ENCODE data around the gene IL1RL1.

IL1RL1 gene

DNA sequence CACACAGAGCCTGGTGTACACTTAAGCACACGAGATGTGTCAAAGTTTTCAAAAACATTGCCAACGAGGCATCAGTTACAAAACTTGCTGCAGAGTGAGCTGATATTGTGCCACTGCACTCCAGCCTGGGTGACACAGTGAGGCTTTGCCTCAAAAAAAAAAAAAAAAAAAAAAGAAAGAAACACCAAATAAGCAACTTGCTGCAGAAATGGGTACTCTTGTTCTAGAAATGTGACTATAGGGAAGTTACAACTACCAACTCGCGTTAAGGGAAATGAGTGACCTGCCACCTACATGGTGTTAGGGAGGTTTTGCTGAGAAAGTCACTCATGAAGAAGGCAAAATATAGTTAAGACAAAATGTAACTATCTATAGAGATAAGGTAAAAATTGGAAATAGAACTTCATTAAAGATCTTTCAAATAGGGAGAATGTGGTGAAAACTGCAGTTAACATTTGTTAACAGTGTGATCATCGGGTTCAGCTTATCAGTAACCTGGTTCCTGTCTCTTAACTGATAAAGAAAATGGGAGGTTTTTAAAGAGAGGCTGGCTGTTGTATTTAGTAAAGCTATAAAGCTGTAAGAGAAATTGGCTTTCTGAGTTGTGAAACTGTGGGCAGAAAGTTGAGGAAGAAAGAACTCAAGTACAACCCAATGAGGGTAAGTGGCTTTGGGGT, at the start of gene IL1RL1:
Gene IL1RL1, plus strand, starts transcription at position 600 of the 677 bp plus-strand sequence. CDS start 26,702 bp downstream, outside the sequence.
- DNase-seq, result no peak

DNA sequence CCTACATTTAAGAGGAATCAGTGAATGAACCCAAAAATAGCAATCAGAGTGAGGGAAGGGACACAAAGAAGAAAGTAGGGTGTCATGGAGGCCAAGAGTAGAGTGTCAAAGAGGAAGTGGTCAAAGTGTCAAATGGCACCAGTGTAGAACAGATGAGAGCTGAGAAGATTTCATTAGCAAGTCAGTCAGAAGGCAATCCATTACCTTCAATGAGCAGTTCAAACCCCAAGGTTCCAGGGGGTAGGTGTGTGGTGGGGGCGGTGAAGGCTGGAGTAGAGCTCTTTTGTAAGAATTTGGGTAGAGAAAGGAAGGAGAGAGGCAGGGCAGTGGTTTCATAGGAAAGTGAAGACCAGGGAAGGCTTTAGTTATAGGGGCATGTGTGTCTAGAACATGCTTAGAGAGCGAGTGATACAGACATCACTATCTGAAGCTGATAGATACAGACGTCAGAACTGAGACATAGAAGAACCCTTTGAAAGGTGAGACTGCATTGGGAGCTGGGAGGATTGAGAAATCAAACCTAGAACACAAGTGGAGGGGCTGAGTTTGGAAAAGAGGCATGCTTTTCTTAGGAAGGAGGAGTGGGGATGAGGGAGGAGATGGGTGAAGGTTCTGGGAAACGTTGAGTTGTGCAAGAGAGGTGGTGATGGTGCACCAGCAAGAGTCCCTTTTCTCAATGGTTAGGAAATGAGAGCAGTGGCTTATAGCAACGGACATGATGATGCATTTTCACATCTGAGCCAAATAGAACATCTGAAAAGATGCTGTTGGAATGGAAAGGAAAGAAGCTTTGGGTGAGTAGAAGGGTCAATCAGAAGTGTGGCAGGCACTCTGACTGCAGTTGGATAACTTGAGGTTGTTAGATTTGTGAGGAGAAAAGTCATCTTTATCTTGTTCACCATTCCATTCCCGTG, 48.9 kb upstream of the IL1RL1 start:
- no peak for DNase-seq

DNA sequence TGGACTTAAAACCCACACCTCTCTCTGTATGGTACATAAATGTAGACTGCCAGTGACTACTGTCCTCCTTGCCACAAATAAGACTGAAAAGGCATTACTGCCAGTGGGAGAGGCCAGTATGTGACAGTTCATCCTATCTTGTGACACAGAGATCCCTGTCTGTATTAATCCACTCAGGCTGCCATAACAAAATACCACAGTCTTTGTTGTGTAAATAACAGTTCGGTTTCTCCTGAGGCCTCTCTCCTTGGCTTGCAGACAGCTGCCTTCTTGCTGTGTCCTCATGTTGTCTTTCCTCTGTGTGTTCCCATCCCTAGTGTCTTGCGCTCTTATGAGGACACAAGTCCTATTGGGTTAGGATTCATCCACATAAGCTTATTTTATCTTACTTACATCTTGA, 46.4 kb upstream of the IL1RL1 start:
- DNase-seq, result no peak

DNA sequence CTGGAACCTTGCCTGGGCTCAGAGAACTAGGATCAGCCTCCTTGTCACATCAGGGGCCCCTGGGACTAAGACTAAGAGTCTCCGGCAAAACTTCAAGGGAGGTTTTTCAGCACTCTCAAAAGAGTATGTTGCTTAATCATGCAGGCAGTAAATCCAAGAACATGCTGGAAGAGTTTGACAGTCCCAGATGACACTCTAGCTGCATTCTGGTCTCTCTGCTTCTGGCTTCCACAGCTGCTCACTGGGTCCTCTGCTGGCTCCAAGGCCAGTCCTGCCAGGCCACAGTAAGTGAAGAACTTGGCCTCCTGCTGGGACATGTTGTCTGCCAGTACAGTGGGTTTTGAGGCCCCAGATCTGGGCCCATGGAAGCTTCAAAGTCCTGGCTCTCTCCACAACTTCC, 45.2 kb upstream of the IL1RL1 start:
- DNase-seq, result no peak

DNA sequence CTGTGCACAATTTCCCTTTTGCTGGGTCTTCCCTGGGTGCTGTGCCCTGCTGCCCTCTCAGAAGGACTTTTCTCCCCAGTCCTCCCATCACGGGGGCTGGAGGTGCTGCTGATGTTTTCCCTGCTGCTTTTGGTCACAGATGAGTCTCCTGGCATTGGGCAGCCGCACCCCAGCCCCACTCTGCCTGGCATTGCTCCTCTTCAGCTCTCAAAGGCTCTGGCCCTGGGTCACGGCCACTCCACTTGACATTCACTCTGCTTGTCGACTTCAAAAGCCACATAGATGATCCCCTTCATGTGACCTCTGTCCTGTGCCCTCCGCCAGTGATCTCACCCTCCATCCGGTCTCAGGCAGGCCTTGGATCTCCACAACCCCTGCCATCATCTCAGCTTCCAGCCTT, 43.6 kb upstream of the IL1RL1 start:
- DNase-seq, result no peak

DNA sequence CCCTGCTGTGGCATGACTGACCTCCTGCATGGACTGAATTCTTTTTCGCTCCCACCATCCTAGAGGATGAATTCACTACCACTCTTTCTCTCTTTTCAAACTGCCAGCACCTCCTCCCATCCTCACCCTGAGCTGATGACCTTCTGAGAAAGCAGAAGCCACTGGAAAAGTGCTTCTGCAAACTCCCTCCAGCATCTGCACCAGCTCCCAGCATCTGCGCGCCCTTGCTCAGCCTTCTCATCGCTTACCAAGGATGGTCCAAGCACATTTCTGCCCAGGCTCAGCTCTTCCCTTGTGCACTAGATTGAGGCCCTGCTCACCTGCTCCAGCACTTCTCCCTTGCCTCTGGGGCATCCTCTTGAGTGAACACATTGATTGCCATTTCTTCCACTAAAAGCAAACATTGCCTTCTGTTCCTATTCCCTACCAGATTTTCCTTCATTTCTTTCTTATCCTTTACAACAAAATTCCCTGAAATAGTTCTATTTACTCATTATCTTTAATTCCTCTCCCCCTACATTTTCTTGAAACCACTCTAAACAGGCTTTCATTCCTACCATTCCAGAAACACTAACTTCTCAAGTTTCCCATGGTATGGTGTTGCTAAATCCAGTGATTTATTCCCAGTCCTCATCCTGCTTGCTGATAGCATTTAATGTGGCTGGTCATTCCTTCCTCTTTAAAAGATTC, 42.7 kb upstream of the IL1RL1 start:
- DNase-seq, result no peak

DNA sequence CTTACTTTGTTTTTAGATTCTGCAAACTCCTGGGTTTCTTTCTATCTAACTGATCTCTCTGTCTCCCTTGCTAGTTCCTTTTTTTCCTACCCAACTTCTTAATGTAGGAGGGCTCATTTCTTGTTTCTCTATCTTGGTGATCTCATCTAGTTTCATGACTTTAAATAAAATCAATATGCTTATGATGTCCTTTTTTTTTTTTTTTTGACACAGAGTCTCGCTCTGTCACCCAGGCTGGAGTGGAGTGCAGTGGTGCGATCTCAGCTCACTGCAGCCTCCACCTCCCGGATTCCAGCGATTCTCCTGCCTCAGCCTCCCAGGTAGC, 42.2 kb upstream of the IL1RL1 start:
- DNase-seq, result no peak

DNA sequence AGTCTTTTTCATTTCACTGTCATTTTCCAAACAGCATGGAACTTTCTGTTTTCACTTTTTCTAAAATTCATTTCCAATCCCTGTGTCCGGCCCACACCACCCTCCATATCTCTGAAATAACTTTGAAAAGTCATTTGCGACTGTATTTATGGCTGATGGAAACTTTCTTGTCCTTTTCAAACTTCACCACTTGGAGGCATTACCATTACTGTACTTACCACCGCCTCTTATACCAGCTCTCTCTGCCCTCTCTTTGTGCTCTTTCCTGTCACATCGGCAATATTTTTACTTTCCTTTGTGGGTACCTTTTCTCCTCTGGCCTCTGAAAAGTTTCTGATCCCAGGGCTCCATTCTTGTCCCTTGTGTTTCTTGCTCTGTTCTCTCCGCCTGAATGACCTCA, 39.5 kb upstream of the IL1RL1 start:
- no peak for DNase-seq

DNA sequence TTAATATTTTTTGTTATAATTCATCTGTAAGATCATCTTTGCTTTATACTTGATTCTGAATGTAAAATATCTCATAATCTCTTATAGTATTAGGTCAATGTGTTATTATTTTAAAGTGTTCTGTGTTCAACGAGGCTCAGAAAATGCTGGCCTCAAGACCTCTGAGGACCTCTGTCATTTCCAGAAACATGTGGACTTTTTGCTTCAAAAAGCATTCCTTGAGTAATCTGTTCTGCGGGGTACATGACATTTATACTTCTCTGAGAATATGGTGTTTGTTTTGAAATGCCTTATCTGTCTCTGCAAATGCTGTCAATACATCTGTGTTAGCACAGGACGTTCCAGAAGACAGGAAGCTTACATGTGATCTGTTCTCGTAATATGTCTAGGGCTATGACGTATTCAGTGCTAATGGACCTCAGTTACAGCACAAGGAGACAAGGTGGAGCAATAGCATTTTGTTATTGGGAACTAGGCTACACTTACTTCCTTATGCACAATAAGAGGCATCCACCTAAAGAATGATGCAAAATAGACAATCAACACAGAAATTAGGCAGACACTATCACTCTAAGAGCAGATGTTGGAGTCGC, 37.6 kb upstream of the IL1RL1 start:
- no peak for DNase-seq

DNA sequence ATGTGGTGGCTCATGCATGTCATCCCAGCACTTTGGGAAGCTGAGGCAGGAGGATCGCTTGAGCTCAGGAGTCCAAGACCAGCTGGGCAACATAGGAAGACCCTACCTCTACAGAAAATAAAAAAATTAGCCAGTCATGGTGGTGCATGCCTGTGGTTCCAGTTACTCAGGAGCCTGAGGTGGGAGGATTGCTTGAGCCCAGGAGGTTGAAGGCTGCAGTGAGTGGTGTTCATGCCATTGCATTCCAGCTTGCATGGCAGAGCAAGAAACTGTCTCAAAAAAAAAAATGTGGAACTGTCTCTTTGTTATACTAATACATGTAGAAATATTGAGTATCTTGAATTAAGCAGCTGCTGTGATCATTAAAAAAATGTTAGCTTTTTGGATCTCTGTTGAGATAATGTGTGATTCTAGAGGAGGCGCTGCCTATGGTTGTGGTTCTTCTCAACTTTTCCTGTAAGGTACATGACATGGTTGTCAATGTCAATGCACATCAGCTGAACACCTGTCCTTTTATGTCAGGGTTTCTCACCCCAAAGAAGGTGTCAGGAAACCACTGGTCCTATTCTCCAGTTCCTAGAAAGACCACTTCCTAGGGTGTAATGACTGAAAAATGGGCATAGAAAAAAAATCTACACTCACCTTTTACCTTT, 34.7 kb upstream of the IL1RL1 start:
- no peak for DNase-seq

DNA sequence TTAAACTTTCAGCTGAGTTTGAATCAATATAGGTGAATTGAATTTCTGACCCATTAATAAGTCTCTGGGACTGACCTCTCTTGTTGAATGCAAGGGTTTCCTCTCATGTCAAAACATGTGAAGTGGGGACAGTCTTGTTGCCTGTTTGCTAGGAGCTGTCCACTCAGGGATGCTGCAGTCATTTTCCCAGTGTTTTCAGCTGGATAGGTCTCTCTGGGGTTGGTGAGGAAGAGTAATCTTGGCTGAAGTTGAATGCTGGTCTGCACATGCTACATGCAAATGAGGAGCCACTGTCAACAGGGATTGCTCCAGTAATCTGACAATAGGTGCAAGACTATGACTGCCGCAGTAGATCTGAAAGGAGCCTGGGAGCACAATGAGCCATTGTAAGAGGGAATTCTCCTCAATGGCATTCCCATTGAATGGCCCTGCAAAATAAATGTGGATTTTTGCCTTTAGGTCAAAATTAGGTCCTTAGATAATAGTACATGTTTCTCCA, 34.1 kb upstream of the IL1RL1 start:
- no peak for DNase-seq

DNA sequence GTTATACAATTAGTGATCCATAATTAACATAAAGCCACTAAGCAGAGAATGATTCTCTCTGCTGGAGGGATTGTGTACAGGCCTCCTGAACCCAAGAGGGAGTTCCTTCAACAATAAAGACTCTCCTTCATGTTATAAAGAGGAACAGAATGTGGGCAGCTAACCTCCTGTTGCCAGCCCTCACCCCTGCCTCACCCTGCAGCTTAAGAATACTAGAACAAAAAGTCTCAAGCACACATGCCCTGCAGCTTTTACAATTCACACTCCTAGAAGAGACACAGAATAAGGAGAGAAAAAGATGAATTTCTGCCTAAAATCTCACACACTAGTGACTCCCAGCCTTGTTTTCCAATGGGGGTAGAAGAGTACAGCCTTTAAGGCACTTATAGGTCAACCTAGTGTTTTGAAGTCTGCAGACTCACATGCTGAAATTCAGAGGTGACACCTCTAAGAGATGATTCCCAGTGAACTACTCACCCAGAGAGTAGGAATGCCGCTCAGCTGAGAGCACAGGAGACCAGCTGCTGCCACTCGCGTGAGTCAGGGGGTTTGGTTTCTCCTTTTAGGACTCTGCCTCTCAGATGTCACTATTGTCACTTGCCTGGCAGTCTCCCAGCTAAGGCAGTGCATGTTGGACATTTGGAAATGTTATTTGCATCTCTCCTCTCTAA, 32.5 kb upstream of the IL1RL1 start:
- no peak for DNase-seq

DNA sequence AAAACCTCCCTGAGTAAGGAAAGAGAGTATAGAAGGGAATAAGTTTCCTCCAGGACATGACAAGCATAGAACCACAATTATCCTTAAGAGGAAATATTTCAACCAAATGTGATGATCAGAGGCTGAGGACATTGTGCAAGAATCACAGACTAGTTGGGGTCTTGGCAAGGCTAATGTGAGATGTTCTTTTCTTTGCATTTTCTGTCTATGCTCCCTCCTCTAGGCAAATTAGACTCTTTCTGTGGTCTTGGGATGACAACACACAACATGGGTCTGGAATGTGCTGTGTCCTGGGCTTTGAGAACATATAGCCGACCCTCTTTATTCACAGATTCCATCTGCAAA, 32.0 kb upstream of the IL1RL1 start:
- DNase-seq, result no peak

DNA sequence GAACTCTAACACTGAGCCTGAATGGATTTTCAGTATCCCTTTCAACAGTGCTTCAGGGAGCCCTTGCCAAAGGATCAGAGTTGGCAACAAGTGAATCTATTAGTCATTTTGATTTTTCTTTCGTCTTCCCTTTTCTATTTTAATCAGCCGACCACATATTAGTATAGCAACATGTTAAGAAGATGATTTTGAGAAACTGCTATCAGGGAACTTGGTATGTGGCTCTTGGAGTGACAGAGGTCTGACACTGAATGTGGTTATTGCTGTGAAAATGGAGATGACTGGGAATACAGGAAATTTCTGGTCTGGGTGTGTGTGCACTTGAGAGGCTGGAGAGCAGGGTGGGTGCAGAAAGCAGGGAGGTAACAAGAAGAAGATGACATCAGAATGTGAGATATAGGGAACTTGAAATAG, 28.7 kb upstream of the IL1RL1 start:
- DNase-seq, result no peak

DNA sequence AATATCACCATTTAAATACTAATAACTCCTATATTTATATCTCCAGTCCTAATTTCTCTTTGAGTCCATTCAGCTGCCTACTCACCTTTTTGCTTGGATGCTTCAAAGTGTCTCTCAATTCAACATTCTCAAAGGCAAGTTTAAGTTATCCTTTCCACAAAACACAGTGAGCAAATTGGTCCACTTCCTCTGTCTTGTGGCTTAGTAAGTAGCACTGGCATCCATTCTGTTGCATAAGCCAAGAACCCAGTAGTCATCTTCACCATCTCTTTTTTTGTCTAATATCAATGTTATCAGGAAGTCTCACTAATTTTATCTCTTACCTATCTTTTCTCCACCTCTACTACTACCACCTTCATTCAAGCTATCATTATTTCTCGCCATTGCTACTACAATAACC, 27.4 kb upstream of the IL1RL1 start:
- no peak for DNase-seq

DNA sequence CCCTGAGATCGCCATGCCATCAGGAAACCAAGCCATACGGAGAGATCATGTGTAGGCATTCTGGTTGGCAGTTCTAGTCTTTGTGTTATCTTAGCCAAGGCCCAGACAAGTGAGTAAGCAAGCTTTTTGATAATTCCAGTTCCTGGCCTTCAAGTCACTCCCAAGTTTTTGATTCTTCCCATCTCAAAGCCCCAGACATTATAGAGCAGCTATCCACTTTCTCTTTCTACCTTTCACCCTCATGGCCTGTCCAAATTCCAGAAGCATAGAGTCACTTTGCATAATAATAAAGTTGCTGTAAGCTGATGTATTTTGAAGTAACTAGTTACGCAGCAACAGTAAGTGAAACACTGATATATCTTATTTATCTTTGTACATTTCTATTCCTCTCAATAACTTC, 26.8 kb upstream of the IL1RL1 start:
- no peak for DNase-seq

DNA sequence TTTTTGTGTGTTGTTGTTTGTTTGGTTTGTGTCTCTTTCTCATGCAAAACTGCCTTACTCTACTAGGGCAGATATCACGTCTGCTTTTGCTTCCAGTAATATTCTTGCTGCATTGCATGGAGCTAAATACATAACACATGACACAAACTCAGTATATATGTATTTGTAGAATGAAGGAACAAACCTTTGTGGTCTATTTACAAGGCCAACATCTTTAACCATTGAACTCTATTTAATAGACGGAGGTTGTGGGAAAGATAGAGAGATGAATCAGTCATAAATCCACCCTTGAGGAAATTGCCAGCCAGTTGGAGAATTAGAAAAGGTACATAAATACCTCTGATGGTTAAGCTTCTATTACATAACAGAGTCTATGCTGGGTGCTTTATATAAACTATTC, 26.0 kb upstream of the IL1RL1 start:
- DNase-seq, result no peak

DNA sequence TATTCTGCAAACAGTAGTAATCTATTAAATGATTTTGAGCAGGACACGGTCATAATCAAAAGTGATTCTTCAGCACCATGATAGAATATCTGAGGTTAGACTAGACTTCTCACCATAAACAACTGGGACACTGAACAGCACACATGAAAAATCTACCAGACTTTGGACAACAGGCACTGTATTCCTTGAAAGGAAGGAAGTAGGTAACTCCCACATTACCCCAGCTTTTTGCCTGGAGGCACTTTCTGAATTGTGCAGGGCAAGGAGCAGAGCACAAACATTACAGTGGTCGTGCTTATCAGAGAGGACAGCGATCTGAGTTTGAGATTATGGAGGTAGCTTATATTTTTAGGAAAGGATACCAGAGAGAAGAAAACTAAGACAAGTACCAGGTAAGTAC, 25.3 kb upstream of the IL1RL1 start:
- DNase-seq, result no peak

DNA sequence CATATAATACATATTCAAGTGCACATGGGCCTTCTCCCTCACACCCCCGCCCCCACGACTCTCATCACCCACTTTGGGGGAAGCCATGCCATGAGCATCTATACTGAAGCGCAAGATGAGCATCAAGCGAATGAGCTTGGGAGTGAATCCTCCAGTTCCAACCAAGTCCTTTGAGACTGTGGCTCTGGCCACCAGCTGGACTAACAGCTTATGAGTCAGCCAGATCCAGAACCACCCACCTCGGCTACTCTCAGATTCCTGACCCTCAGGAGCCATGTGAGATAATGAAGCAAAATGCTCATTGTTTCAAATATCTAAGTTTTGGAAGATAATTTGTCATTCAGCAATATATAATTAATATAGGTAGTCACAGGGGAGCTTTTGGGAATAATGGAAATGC, 22.2 kb upstream of the IL1RL1 start:
- no peak for DNase-seq

DNA sequence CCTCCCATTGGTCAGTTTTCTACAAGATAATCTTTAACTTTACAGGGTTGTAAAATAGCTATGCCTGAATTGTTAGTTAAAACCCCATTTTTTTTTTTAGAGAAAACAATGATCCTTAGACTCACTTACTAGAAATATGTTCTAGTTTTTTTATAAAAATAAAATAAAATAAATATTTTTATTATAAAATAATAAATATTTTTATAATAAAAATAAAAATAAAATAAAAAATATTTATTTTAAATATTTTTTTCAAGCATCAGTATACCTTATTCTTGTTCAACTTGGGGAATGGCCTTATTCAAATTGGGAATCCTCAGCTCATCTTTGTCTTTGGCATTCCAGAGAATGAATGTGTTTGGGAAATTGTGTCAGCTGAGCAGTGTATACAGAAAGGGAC, 20.8 kb upstream of the IL1RL1 start:
- DNase-seq, result no peak

Measured in nucleus accumbens (tissue), 56 donors.